ENCODE results near the gene SYNDIG1.

DNA sequence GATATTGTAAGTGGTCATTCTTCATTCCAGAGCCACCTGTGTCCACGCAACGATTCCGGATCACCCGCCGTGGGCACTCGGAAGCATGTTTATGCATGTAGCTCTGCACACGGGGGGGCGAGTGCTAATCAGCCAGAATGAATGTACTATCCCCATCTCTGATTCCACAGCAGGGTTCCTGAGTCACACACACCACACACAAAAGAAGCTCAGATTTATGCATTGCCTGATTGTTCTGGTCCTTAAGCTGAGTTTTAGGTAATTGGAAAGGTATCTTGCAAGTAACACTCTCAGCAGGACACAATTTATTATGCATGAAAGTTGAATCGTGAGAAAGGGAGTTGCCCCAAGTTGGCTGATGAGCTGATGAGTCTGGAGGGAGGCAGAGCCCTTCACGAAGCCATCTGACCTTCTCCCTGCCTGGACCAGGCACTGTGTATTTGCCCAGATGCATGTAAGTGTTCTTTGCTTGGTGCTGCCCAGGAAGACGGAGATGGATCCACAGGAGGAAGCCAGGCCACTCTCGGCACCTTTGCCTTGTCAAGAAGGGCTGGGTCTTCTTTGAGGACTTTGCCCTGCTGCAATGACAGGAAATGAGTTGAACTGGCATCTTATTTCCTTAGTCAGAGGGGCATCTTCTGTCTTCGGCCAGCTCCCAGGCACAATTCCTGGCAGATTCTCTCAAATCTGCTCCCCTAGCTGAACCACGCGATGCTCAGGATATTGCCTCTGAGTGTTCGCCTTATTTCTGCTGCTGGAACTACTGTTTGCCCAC is 141.1 kb downstream of the SYNDIG1 start:
- TF ChIP-seq POLR2A (IDR thresholded peaks at IDR 0.05; ENCODE audit: low read length) (no peak), GATA1 (IDR thresholded peaks at IDR 0.05; ENCODE audit: low read depth, low read length) (no peak)
